ENCODE results near the gene CT45A1. TPM values are rescaled to one million over a fixed set of nuclear protein-coding genes. Genes with fewer than 3 reads are reported as not detected.
"Not testable (repeated sequence)": the region's sequence is repeated elsewhere in the genome, so short reads cannot be mapped to it uniquely, and the experiment has no call there.

CT45A1 gene
- total RNA-seq, 5 donors from 2014 or later (not counting 1 experiment from before 2014, with no cell fraction given), result not detected

GRCh38 chrX:135768091-135768490 lies 54.7 kb downstream of the CT45A1 start, which contains the start of gene CT45A3:
CT45A3 (minus strand) TSS chrX:135768191; CDS start chrX:135764444, 3,747 bp downstream.
- H3K4me3 Mint-ChIP-seq; H3K36me3 Mint-ChIP-seq; H3K4me1 ChIP-seq (ENCODE audit: control insufficient read depth in 1 of 2, extremely low read depth in 1 of 2, insufficient read depth in 2 of 2, low read length in 2 of 2); POLR2A ChIA-PET; H3K27me3 Mint-ChIP-seq; H3K27ac Mint-ChIP-seq; H3K9me3 Mint-ChIP-seq; H3K9me3 ChIP-seq; H3K27ac ChIP-seq (ENCODE audit: low read length); CTCF ChIA-PET; ATAC-seq (replicated peaks in 1 of 4); H3K36me3 ChIP-seq (ENCODE audit: control insufficient read depth in 2 of 2, extremely low read depth in 1 of 2, insufficient read depth in 1 of 2, low read length in 1 of 2); DNase-seq; H3K4me3 ChIP-seq (ENCODE audit: control insufficient read depth in 1 of 2, extremely low read depth in 1 of 2, low read length in 1 of 2); H3K27me3 ChIP-seq (replicated peaks in 1 of 2; ENCODE audit: control insufficient read depth in 2 of 2, extremely low read depth in 1 of 2, insufficient read depth in 2 of 2, low read length in 1 of 2); H3K4me1 Mint-ChIP-seq: not testable (repeated sequence)
- WGBS (ENCODE audit: insufficient coverage), result no CpG with 5 or more reads among the region's 17 CpGs

Other genes starting within 250 kb of the CT45A1 start
- 10 to 100 TPM; 28.6 to 41.8 (median 30.4) TPM for gene INTS6L, start 193.0 kb upstream of the CT45A1 start, total RNA-seq
- gene CT45A3, start 54.6 kb downstream of the CT45A1 start, total RNA-seq, result not detected
- not detected for gene CT45A5, start 71.9 kb downstream of the CT45A1 start, total RNA-seq
- gene CT45A6, start 89.1 kb downstream of the CT45A1 start, total RNA-seq, result not detected
- gene CT45A2, start 106.4 kb downstream of the CT45A1 start, total RNA-seq, result not detected
- gene CT45A7, start 123.6 kb downstream of the CT45A1 start, total RNA-seq, result not detected
- not detected for gene CT45A8, start 140.9 kb downstream of the CT45A1 start, total RNA-seq
- gene CT45A9, start 158.2 kb downstream of the CT45A1 start, total RNA-seq, result not detected
- not detected for gene CT45A10, start 179.8 kb downstream of the CT45A1 start, total RNA-seq
- gene SAGE1, start 180.1 kb downstream of the CT45A1 start, total RNA-seq, result not detected